Measurements from ENCODE around the gene HOXA2. TPM values are rescaled to one million over a fixed set of nuclear protein-coding genes. Genes with fewer than 3 reads are reported as not detected.
A peak's percentile ranks its signal among the peaks of the same experiment; 100 is the strongest.

The HOXA2 gene
- total and polyA plus RNA-seq, 5 donors from 2014 or later: 0.11 to 0.31 TPM; not detected in 3

DNA sequence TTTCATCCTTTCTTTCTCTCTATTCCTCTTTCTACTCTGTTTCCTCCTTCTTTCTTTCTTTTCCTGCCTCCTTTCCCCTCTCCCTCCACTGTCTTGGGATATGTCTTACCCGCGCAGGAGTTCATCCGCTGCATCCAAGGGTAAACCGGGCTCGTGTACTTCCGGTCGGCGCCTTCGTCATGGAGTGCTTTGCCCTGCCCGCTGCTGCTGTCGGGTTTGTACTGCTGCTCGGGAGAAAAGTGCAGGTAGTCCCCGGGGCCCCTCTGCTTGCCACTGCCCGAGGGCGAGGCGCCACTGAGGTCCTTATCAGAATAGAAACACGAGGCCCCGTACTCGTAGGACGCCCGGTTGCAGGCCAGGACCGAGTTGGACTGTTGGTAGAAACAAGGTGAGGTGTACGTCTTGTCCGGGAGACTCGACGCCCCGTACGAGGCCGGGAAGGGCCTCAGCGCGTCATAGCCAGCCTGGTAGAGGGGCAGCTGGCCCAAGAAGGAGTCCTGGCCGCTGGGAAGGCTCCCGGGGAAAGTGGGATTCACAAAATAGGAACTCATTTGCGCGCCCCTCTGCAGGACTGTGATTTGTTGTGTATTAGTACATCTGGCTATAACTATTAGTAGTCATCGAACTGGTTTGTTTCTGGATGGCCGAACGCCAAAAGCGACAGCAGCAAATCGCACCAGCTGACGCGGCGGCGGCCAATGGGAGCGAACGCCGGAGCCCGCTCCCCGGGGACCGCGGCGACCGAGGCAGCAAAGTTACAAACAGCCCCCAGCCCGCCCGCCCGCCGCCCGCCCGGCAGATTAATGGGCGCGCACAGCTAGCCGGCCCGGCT, 44.9 kb upstream of the HOXA2 start, which contains the start of gene HOXA6:
HOXA6 (minus strand) TSS at position 576 of the 832 bp plus-strand sequence; CDS start at position 551, 25 bp downstream.
- peaks cover 0 to 32% (median 17%) of the 10 kb centered on the region in 4 donors for H3K4me1 Mint-ChIP-seq
- Histone ChIP-seq H3K27me3 (ENCODE audit: control insufficient read depth, insufficient read depth, low read length) (peaks cover 41% of the 10 kb centered on the region), H3K36me3 (ENCODE audit: control insufficient read depth, insufficient read depth, low read length) (no peaks in the 10 kb centered on the region), H3K4me1 (ENCODE audit: control insufficient read depth, insufficient read depth, low read length, poor library complexity, severe bottlenecking) (peaks cover 24% of the 10 kb centered on the region), H3K27ac (ENCODE audit: insufficient read depth, low read length, poor library complexity, severe bottlenecking) (no peak within 1 kb of the TSS), H3K9me3 (ENCODE audit: control insufficient read depth in 2 of 2, low read length in 2 of 2) (no peaks in the 10 kb centered on the region), H3K4me3 (ENCODE audit: low read depth, low read length) (no peak within 1 kb of the TSS)
- H3K4me3 Mint-ChIP-seq: peak within 1 kb of the TSS in 2 of 4 donors; percentile 36 to 56
- peaks cover 69% of the 10 kb centered on the region for H3K27me3 Mint-ChIP-seq
- peaks cover 0 to 5% (median 0%) of the 10 kb centered on the region in 7 donors for H3K9me3 Mint-ChIP-seq
- H3K27ac Mint-ChIP-seq: peak within 1 kb of the TSS in 1 of 3 donors; percentile 87
- no peaks in the 10 kb centered on the region for H3K36me3 Mint-ChIP-seq
- no peak for DNase-seq
- no peak for ATAC-seq (ENCODE audit: low read depth in 2 of 2)

- H3K36me3 ChIP-seq (ENCODE audit: control insufficient read depth, insufficient read depth, low read length): no peaks in the 10 kb centered on the region
- DNase-seq: no peak
- no peaks in the 10 kb centered on the region for H3K9me3 ChIP-seq (ENCODE audit: control insufficient read depth in 2 of 2, low read length in 2 of 2)
- H3K4me1 ChIP-seq (ENCODE audit: control insufficient read depth, insufficient read depth, low read length, poor library complexity, severe bottlenecking): peaks cover 17% of the 10 kb centered on the region
- Mint-ChIP-seq H3K27me3 (peaks cover 67% of the 10 kb centered on the region), H3K4me3 (peak overlapping the region in 1 of 4 donors; percentile 3), H3K36me3 (no peaks in the 10 kb centered on the region), H3K27ac (no peak overlapping the region), H3K9me3 (peaks cover 0 to 5% (median 0%) of the 10 kb centered on the region in 7 donors), H3K4me1 (peaks cover 0 to 25% (median 14%) of the 10 kb centered on the region in 4 donors)
- ATAC-seq (ENCODE audit: low read depth in 2 of 2): no peak
- H3K4me3 ChIP-seq (ENCODE audit: low read depth, low read length): no peak overlapping the region
- no peak overlapping the region for H3K27ac ChIP-seq (ENCODE audit: insufficient read depth, low read length, poor library complexity, severe bottlenecking)
- H3K27me3 ChIP-seq (ENCODE audit: control insufficient read depth, insufficient read depth, low read length): peaks cover 33% of the 10 kb centered on the region
Observed at GRCh38 chr7:27146491-27147198, 44.2 kb upstream of the HOXA2 start.

- DNase-seq (no peak), ATAC-seq (ENCODE audit: low read depth in 2 of 2) (no peak)
- H3K4me1 Mint-ChIP-seq: peaks cover 0 to 18% (median 9%) of the 10 kb centered on the region in 4 donors
- peaks cover 10% of the 10 kb centered on the region for H3K4me1 ChIP-seq (ENCODE audit: control insufficient read depth, insufficient read depth, low read length, poor library complexity, severe bottlenecking)
- H3K36me3 ChIP-seq (ENCODE audit: control insufficient read depth, insufficient read depth, low read length): no peaks in the 10 kb centered on the region
- H3K36me3 Mint-ChIP-seq: no peaks in the 10 kb centered on the region
- peaks cover 28% of the 10 kb centered on the region for H3K27me3 ChIP-seq (ENCODE audit: control insufficient read depth, insufficient read depth, low read length)
- H3K9me3 ChIP-seq (ENCODE audit: control insufficient read depth in 2 of 2, low read length in 2 of 2): no peaks in the 10 kb centered on the region
- no peak overlapping the region for H3K4me3 ChIP-seq (ENCODE audit: low read depth, low read length)
- peaks cover 66% of the 10 kb centered on the region for H3K27me3 Mint-ChIP-seq
- H3K4me3 Mint-ChIP-seq: no peak overlapping the region
- no peak overlapping the region for H3K27ac ChIP-seq (ENCODE audit: insufficient read depth, low read length, poor library complexity, severe bottlenecking)
- H3K9me3 Mint-ChIP-seq: peaks cover 0 to 2% (median 0%) of the 10 kb centered on the region in 7 donors
- no peak overlapping the region for H3K27ac Mint-ChIP-seq
Observed at GRCh38 chr7:27145914-27146412, 43.5 kb upstream of the HOXA2 start.

- Mint-ChIP-seq H3K27ac (no peak overlapping the region), H3K9me3 (peaks cover 0 to 2% (median 0%) of the 10 kb centered on the region in 7 donors), H3K36me3 (no peaks in the 10 kb centered on the region), H3K4me1 (peaks cover 0 to 13% (median 5%) of the 10 kb centered on the region in 4 donors), H3K27me3 (peaks cover 60% of the 10 kb centered on the region), H3K4me3 (no peak overlapping the region)
- Histone ChIP-seq H3K27ac (ENCODE audit: insufficient read depth, low read length, poor library complexity, severe bottlenecking) (no peak overlapping the region), H3K9me3 (ENCODE audit: control insufficient read depth in 2 of 2, low read length in 2 of 2) (no peaks in the 10 kb centered on the region), H3K36me3 (ENCODE audit: control insufficient read depth, insufficient read depth, low read length) (no peaks in the 10 kb centered on the region), H3K4me3 (ENCODE audit: low read depth, low read length) (no peak overlapping the region), H3K4me1 (ENCODE audit: control insufficient read depth, insufficient read depth, low read length, poor library complexity, severe bottlenecking) (peaks cover 4% of the 10 kb centered on the region), H3K27me3 (ENCODE audit: control insufficient read depth, insufficient read depth, low read length) (peaks cover 25% of the 10 kb centered on the region)
- DNase-seq (no peak), ATAC-seq (ENCODE audit: low read depth in 2 of 2) (no peak)
Observed at GRCh38 chr7:27145165-27145913, 42.9 kb upstream of the HOXA2 start.

DNA sequence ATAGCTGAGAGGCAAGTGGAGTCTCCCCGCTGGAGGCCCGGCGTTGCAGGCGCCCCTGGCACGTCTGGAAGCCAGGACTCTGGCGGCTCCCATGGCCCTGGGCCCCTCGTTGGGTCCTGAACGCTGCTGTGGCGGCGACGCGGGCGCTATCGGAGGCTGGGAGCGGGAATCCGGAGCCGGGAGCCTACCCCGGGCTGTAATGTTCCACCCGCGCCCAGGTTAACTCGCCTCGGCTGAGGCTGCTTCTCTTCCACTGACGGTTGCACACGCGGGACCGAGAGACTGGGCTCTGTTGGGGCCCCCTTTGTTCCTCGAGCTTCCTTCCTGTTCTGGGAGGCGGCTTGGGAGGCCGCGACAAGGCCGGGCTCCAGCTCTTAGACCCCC, 42.3 kb upstream of the HOXA2 start:
- H3K27ac Mint-ChIP-seq: no peak overlapping the region
- H3K27me3 Mint-ChIP-seq: peaks cover 59% of the 10 kb centered on the region
- Histone ChIP-seq H3K4me3 (ENCODE audit: low read depth, low read length) (no peak overlapping the region), H3K36me3 (ENCODE audit: control insufficient read depth, insufficient read depth, low read length) (no peaks in the 10 kb centered on the region), H3K9me3 (ENCODE audit: control insufficient read depth in 2 of 2, low read length in 2 of 2) (no peaks in the 10 kb centered on the region), H3K27ac (ENCODE audit: insufficient read depth, low read length, poor library complexity, severe bottlenecking) (no peak overlapping the region), H3K4me1 (ENCODE audit: control insufficient read depth, insufficient read depth, low read length, poor library complexity, severe bottlenecking) (peaks cover 4% of the 10 kb centered on the region), H3K27me3 (ENCODE audit: control insufficient read depth, insufficient read depth, low read length) (peaks cover 22% of the 10 kb centered on the region)
- H3K9me3 Mint-ChIP-seq: peaks cover 0 to 2% (median 0%) of the 10 kb centered on the region in 7 donors
- no peak overlapping the region for H3K4me3 Mint-ChIP-seq
- H3K4me1 Mint-ChIP-seq: peaks cover 0 to 11% (median 4%) of the 10 kb centered on the region in 4 donors
- ATAC-seq (ENCODE audit: low read depth in 2 of 2) (no peak), DNase-seq (no peak)
- H3K36me3 Mint-ChIP-seq: no peaks in the 10 kb centered on the region

DNA sequence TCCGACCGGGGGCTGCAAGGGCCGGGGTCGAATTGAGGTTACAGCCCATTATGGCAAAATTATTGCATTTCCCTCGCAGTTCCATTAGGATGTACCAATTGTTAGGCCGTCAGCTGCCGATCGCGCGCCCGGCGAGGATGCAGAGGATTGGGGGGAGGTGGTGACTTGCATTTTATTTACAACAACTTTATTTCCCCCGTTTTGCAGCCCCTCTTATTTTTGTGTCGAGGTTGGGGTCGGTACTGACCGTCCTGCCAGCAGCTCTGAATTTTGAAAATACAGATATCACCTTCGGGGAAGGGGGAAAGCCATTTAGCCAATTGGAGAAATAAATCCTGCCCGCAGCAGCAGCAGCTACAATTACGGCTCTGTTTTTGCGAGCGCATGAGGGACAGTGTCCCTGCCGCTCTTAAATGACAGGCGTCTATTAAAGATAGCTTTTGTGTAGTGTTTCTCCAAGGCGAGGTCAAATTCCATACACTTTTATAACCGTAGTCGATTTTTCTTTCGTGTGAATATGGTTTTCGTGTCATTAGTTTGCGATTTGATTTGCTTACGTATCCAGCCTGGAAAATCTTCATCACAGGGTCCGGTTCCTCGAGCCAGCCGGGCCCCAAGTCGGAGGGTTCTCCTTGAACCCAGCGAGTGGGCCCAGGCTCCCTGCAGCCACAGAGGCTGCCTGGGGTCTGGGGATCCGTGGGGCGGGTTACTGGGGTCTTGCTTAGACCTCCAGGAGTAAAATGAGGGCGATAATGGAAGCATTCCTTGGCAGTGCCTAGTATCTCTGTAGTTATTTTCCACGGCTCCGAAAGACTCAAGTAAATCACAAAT, 41.7 kb upstream of the HOXA2 start:
- no peaks in the 10 kb centered on the region for H3K36me3 ChIP-seq (ENCODE audit: control insufficient read depth, insufficient read depth, low read length)
- no peak overlapping the region for H3K4me3 Mint-ChIP-seq
- no peak for ATAC-seq (ENCODE audit: low read depth in 2 of 2)

More for the DNA sequence above, 41.7 kb upstream of the HOXA2 start:
- Histone ChIP-seq H3K9me3 (ENCODE audit: control insufficient read depth in 2 of 2, low read length in 2 of 2) (no peaks in the 10 kb centered on the region), H3K4me3 (ENCODE audit: low read depth, low read length) (no peak overlapping the region), H3K4me1 (ENCODE audit: control insufficient read depth, insufficient read depth, low read length, poor library complexity, severe bottlenecking) (peaks cover 4% of the 10 kb centered on the region), H3K27me3 (ENCODE audit: control insufficient read depth, insufficient read depth, low read length) (peaks cover 19% of the 10 kb centered on the region), H3K27ac (ENCODE audit: insufficient read depth, low read length, poor library complexity, severe bottlenecking) (no peak overlapping the region)
- no peak for DNase-seq
- H3K9me3 Mint-ChIP-seq: peaks cover 0 to 2% (median 0%) of the 10 kb centered on the region in 7 donors
- peaks cover 53% of the 10 kb centered on the region for H3K27me3 Mint-ChIP-seq
- H3K27ac Mint-ChIP-seq: no peak overlapping the region
- H3K36me3 Mint-ChIP-seq: no peaks in the 10 kb centered on the region
- peaks cover 0 to 11% (median 1%) of the 10 kb centered on the region in 4 donors for H3K4me1 Mint-ChIP-seq

Data from CD4-positive, CD25-positive, alpha-beta regulatory T cell (primary cell).